GM19023 (cell line): ENCODE results near the gene TBX4.

Experiments used
- ATAC-seq: cut with Tn5 transposase; IDR thresholded peaks from one replicate; pipeline ENCODE4 v1.9.1; 2021; ENCODE audit warnings: mild to moderate bottlenecking, moderate library complexity; ENCODE audit not compliant: unreplicated experiment

Gene TBX4

GRCh38 chr17:61453566-61454380, 1.6 kb downstream of the TBX4 start:
- ATAC-seq, result no peak

DNA sequence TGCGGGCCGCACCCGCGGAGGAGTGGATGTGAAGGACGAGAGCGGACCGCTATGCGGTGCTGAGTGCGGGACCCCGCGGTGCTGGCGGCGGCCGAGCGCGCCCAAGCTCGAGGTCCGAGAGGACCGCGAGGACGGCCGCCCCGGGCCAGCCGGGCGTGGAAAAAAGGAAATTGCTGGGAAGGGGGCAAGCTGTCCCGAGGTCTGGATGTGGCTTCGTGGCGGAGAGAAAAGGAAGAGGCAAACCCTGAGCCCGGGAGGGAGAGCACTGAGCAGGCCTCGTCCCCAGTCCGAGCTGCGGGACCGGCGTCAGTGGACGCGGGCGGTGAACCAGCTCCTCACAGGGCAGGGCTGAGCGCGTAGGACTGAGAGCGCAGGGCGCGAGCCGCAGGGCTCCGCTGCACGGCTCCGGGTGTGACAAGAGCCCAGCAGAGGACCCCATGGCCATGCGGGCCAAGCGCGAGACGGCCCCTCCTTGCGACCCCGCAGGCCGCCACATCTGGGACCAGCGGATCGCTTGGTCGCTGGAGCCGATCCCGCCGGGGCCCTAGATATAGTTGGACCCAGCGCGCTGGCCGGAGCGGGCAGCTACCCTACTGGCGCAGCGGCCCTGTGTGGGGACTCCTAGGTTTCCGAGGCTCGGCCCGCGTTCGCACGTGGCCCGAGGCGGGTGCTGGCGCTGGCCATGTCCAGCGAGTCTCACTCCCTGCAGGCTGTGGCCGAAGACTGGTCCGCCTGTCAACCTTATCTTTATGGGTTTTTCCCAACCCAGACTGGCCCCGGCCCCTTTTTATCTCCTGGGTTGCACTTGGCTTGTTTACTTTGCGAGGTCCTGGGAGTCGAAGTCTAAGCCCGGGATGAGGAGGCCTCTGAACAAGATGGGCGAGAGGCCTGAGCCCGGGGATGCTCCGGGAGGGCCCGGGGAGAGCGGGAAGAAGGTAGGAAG, 2.4 kb downstream of the TBX4 start:
- no peak for ATAC-seq

DNA sequence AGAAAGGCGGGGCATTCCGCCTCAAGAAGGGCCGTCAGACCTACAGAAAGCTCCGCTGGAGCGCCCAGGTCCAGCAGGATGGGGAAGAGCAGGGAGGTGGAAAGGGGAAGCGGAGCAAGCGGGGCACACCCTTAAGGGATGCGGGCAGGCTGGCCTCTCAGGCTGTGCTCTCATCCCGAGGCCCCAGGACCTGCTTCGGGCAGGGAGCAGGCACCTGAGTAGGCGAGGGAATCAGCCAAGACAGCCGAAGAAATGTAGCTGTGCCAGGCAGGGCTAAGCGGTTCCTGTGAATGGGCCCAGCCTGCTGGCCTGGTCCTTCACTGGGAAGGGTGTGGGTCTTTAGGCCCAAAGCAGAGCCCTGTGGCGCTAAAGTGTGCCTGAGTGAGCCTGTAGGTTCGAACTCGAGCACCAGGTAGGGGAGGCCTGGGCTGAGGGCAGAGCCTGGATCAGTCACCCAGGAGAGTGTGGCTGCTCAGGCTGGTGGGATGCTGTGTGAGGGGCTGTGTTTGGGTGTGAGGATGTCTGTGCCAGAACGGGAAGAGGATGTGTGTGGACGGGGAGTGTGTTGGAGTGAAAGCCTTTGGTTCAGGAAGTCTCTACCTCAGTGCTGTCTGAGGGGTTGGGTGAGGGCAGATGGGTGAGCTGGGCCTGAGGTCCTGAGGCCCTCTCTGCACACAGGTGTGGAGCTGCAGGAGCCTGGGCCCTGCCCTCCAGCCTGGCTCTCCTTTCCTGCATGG, 3.3 kb downstream of the TBX4 start:
- ATAC-seq, result no peak

GRCh38 chr17:61456061-61456681, 3.9 kb downstream of the TBX4 start:
- no peak for ATAC-seq

DNA sequence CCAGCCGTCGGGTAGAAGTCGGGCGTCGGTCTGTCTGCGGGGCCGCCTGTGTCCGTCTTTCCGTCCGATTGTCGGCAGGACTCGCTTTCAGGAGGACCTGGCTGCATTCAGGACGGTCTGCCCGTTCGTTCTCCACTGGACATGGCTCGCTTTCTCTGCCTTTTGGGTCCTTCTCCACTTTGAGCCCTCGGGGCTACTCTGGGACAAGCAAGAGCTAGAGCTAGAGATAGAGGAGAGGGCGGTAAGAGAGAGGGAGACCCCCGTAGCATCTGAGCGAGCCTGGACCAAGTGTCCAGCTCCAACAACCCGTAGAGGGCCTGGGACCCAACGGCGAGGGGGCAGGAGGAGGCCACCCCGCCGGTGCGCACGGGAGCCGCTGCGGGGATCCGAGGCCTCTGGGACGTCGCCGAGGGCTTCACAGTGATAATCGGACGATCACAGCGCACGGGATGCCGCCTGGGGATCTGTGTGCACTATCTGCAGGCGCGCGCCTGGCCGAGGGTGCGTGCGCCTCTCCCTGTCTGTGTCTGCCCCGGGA, 4.5 kb downstream of the TBX4 start:
- no peak for ATAC-seq

DNA sequence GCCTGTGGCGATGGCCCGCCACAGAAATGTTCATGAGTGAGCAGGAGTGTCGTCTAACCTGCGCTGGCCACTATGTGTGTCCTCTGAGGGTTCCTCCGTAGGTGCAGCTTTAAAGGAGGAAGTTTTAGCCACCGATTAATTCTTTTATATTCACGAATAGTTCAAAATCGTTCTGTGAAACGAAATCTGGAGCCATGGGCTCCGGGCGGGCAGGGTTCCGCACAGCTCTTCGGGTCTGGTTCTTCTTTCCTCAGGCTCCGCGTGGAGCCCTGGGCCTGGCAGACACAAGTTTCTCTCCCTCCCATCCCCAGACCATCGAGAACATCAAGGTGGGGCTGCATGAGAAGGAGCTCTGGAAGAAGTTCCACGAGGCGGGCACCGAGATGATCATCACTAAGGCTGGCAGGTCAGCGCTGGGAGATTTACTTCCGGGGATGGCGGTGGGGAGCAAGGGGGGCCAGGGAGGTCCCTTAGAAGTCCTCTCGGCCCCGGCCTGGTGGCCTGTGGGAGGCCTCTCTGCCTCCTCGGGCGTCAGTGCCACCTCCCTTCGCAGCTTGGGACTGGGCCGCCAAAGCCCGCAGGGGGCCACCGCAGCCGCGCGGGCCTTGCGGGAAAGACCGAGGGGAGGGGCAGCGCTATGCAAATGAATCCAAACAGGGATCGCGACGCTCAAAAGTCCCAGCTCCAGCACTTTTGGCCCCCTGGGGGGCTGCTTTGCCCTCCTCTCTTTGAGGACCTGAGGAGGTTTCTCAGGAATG, 5.2 kb downstream of the TBX4 start:
- ATAC-seq, result no peak

DNA sequence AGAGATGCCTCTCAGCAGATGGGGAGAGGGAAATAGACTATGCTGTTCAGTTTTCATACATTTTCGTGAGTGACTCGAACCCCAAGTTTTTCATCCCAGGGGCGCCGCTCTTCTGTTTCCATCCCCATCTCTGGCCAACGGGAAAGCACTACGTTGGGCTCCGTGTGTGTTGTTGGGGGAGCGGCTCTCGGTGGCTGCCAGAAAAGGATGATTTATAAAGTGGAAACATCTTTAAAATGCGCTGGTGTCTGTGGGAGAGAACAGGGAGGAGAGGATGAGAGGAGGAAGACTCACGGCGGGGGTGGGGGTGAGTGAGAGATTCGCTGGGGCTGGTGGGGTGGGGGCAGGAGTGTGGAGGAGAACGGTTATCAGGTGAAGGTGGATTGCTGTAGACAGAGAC, 5.8 kb downstream of the TBX4 start:
- no peak for ATAC-seq

DNA sequence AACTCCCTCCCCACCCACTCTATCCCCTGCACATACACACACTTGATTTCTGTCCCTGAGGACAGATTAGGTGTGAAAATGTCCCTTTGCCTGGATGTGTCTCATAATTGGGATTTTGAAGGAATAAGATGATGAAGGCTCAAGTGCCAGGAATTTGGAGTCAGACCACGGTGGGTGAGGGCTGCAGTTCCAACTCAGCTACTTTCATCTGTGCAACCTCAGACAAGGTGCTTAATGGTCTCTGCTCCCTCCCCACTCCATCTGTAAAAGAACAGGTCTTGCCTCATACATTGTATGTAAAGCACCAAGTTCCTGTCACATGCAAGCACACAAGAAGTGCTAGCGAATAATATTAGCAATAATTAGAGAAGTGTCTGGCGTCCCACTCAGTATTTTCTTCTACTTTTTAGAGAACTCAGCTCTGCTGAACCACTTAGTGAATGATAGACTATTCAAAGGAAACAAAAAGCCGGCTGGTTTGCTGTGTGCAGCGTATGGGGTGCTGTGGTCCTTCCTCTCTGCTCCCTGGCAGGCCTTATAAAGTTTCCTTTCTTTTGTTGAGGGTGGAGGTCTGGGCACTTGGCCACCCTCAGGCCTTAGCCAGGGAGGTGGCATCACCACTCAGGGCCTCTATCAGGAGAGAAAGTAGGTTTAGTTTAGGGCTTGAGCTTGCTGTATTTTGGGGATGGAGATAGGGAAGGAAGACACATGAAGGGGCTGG, 6.4 kb downstream of the TBX4 start:
- no peak for ATAC-seq

- no peak for ATAC-seq
These were observed 7.1 kb downstream of the TBX4 start for GRCh38 chr17:61459142-61459809.

DNA sequence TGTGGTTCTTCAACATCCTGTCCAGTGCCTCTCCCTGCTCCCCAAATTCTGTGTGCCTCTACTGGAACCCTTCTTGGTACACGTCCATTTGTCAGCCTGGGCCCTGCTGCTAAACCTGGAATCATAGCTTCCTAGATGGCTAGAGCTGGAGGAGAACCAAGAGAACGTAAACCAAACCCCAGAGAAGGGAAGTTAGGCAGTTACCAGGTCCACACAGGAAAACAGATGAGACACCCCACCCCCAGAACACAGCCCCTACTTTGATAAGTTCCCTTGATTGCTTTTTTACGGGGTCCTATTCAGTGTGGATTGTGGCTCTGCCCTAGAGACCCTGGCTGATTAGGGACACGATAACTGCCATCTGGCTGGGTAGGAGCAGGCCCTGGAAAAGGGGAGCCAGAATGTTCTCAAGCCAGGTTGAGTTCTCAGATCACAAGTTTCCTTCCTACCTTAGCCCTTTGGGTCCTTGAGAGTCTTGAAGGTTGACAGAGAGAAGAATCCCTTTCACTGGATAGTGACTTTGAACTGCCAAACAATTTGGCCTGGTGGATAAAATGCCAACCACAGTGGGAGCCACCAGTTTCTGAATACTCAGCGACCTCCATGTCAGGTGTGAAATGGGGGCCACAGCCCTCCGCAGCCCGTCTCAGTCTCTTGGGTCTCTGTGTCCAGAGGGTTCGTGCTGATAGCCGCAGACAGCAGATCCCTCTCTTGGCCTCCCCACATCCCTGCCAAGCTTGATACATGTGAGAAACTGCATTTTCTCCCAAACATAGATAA, 7.9 kb downstream of the TBX4 start:
- no peak for ATAC-seq

DNA sequence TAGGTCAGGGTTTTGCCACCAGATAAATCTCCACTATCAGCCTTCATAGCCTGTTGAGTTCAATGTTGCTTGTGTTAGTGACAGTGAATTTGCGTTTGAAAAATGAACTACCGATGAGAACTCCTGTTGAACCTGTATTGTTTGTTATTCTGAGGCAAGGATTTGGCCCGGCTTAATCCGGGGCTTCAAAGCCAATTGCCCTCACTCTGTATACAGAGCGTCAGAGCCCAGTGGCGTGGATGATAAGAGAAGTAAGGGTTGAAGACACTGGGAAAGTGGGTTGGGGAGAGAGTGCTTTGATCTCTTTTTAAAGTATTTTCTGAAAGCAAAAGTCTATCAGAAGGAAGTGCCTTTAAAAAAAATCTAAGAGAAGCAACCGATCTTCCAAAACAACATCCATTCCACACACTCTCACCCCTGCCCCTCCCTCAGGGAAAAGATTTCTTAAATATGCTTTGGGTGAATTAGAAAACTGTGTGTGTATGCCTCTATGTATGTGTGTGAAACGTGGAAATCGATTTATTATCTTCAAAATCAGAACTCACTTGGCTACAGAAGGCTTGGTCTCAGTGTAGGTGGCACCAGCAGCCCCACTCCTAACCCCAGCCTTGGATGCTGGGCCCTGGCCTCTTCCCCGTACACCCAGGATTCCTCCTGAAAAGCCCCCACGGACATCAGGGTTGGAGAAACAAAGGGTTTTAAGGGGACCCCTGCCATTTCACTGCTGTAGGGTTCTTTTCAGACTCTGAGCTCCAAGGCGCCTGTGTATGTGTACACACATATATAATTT, 8.8 kb downstream of the TBX4 start:
- ATAC-seq, result no peak

GRCh38 chr17:61461586-61461966, 9.4 kb downstream of the TBX4 start:
- no peak for ATAC-seq

DNA sequence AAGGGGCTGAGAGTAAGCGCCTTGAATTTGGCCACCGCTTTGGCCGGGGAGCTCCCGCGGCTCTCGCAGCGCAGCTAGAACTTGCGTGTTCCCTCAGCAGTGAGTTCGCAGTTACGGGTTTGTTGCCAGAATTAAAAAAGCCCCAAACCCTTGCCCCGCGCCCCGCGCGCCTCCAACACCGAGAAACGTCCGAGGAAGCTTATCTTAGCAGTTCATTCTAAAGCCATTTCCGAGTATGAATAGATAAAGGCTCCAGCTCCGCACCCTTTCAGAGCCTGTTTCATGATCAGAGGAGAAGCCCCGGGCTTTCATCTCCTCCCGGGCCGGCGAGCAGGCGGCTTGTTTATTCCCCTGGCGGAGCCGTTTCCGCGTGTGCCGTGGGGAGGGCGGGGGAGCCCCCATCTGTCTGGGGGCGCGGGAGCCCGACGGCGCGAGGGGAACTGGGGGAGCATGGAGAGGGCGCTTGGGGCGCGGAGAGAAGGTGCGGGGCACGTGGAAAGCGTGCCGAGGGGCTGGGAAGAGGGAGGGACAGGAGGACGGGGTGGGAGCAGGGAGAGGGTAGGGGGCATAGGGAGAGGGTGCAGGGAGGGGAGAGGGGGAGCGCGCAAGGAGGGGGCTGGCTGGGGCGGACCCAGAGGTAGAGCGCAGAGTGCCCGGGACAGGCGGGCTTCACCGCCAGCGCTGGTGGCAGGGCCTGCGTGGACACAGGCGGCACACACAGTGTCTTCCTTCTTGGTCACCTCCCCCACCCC, 9.9 kb downstream of the TBX4 start:
- ATAC-seq, result no peak

- no peak for ATAC-seq
These were observed 10.6 kb downstream of the TBX4 start for GRCh38 chr17:61462719-61463315.

GRCh38 chr17:61463316-61464129, 11.3 kb downstream of the TBX4 start:
- no peak for ATAC-seq
